H1 (cell line): ENCODE measurements around the gene CAPN10. TPM values are rescaled to one million over a fixed set of nuclear protein-coding genes. Genes with fewer than 3 reads are reported as not detected.

Source experiments
- CTCF ChIA-PET: fragments of 300-600 bp; sonication (Branson Sonifier 250); formaldehyde crosslinking; loops from one replicate; lab custom pipeline; 2021; ENCODE audit not compliant: partially characterized antibody; lab: Charles Lee
- POLR2A ChIA-PET: fragments of 300-600 bp; sonication (Branson Sonifier 250); formaldehyde crosslinking; loops from one replicate; lab custom pipeline; 2021; ENCODE audit warnings: inconsistent platforms; ENCODE audit not compliant: partially characterized antibody; lab: Charles Lee
- DNase-seq, 2 experiments: peaks; one replicate each; pipeline versions ENCODE4 v3.0.0 to v3.0.0-alpha.2; 2010 to 2022; ENCODE audit warnings: low spot score in 2 of 2, low read depth in 1 of 2, mixed read lengths in 1 of 2
- FAIRE-seq: peaks from 2 replicates; lab custom pipeline; 2011; peaks lifted over from hg19 to GRCh38; lab: Jason Lieb, UNC
- H2AFZ ChIP-seq: 2 replicates; pipeline ENCODE4 v1.8.1; 2012; ENCODE audit warnings: low read length, inconsistent platforms
- H2AK5ac ChIP-seq: 2 replicates; pipeline ENCODE4 v1.6.1; 2013; ENCODE audit warnings: low read depth, low read length
- H2BK120ac ChIP-seq: replicated peaks from 2 replicates; pipeline ENCODE3; 2013; ENCODE audit warnings: low read depth, low read length, inconsistent platforms
- H2BK12ac ChIP-seq: 2 replicates; pipeline ENCODE4 v1.6.1; 2013; ENCODE audit warnings: low read depth, low read length
- H2BK15ac ChIP-seq: 2 replicates; pipeline ENCODE4 v1.6.1; 2013; ENCODE audit warnings: low read length
- H2BK20ac ChIP-seq: 2 replicates; pipeline ENCODE4 v1.6.1; 2013; ENCODE audit warnings: low read length
- H2BK5ac ChIP-seq: 2 replicates; pipeline ENCODE4 v1.6.1; 2013; ENCODE audit warnings: low read depth, low read length
- H3K14ac ChIP-seq: 2 replicates; pipeline ENCODE4 v1.6.1; 2013; ENCODE audit warnings: inconsistent platforms; ENCODE audit not compliant: insufficient read length
- H3K18ac ChIP-seq: 2 replicates; pipeline ENCODE4 v1.6.1; 2013; ENCODE audit warnings: low read length; ENCODE audit errors: extremely low read depth
- H3K23ac ChIP-seq: 2 replicates; pipeline ENCODE4 v1.6.1; 2013; ENCODE audit warnings: inconsistent platforms; ENCODE audit not compliant: insufficient read length
- H3K23me2 ChIP-seq: 2 replicates; pipeline ENCODE4 v1.6.1; 2013; ENCODE audit warnings: low read depth, low read length
- H3K27ac ChIP-seq: 2 replicates; pipeline ENCODE4 v1.6.1; 2011; ENCODE audit warnings: low read depth, low read length, inconsistent platforms
- H3K27me3 ChIP-seq, 4 experiments: replicated peaks in 1 of 4; 1 replicate in 1 of 4; 2 replicates in 3 of 4; pipeline versions ENCODE4 v1.6.1 to v1.8.1; 2011 to 2013; ENCODE audit warnings: low read length in 3 of 4, mild to moderate bottlenecking in 3 of 4, inconsistent platforms in 2 of 4, mixed read lengths in 2 of 4, moderate library complexity in 1 of 4; ENCODE audit not compliant: control insufficient read depth in 3 of 4, insufficient read depth in 3 of 4; ENCODE audit errors: extremely low read depth in 1 of 4
- H3K36me3 ChIP-seq, 4 experiments: 2 replicates each; pipeline versions ENCODE4 v1.6.1 to v1.8.1; 2011 to 2013; ENCODE audit warnings: mild to moderate bottlenecking in 4 of 4, low read length in 3 of 4, moderate library complexity in 2 of 4, control low read depth in 1 of 4, inconsistent platforms in 1 of 4; ENCODE audit not compliant: insufficient read depth in 4 of 4, control insufficient read depth in 2 of 4
- H3K4ac ChIP-seq: replicated peaks from 2 replicates; pipeline ENCODE3; 2013; ENCODE audit warnings: low read length, low read depth, mixed read lengths, inconsistent platforms; ENCODE audit not compliant: insufficient read length
- H3K4me1 ChIP-seq, 4 experiments: replicated peaks in 1 of 4; 1 replicate in 1 of 4; 2 replicates in 3 of 4; pipeline versions ENCODE4 v1.6.1 to v1.8.1; 2011 to 2013; ENCODE audit warnings: low read length in 3 of 4, inconsistent platforms in 2 of 4, mixed read lengths in 1 of 4; ENCODE audit not compliant: insufficient read depth in 4 of 4, control insufficient read depth in 3 of 4
- H3K4me2 ChIP-seq, 2 experiments: 2 replicates each; pipeline versions ENCODE4 v1.6.1 to v1.8.1; 2011 to 2013; ENCODE audit warnings: low read depth in 2 of 2, low read length in 2 of 2, control low read depth in 1 of 2, inconsistent platforms in 1 of 2, mild to moderate bottlenecking in 1 of 2; ENCODE audit not compliant: insufficient read depth in 1 of 2
- H3K4me3 ChIP-seq, 4 experiments: fragments of 200-600, 300-600 bp in 1 of 4; sonication (generic), shearing (Covaris generic), sonication (Bioruptor Twin) in 1 of 4; 2 replicates each; pipeline versions ENCODE4 v1.5.1 to v1.8.1; 2011 to 2016; ENCODE audit warnings: low read length in 4 of 4, low read depth in 3 of 4, control low read depth in 2 of 4, inconsistent platforms in 2 of 4, mild to moderate bottlenecking in 2 of 4, mixed read lengths in 1 of 4, moderate library complexity in 1 of 4; ENCODE audit not compliant: insufficient read depth in 2 of 4; ENCODE audit errors: extremely low read depth in 1 of 4
- H3K56ac ChIP-seq: replicated peaks from 2 replicates; pipeline ENCODE3; 2013; ENCODE audit warnings: low read depth, mild to moderate bottlenecking, mixed read lengths, low read length, inconsistent platforms; ENCODE audit not compliant: insufficient read length
- H3K79me1 ChIP-seq: 2 replicates; pipeline ENCODE4 v1.6.1; 2013; ENCODE audit warnings: low read depth, low read length, control low read depth
- H3K79me2 ChIP-seq, 2 experiments: 2 replicates each; pipeline versions ENCODE4 v1.6.1 to v1.8.1; 2012 to 2013; ENCODE audit warnings: low read length in 2 of 2, mild to moderate bottlenecking in 2 of 2, inconsistent platforms in 1 of 2; ENCODE audit not compliant: insufficient read depth in 2 of 2, control insufficient read depth in 1 of 2
- H3K9ac ChIP-seq, 4 experiments: replicated peaks in 1 of 4; 1 replicate in 1 of 4; 2 replicates in 3 of 4; pipeline versions ENCODE4 v1.6.1 to v1.8.1; 2011 to 2013; ENCODE audit warnings: low read depth in 3 of 4, low read length in 3 of 4, control low read depth in 2 of 4, mild to moderate bottlenecking in 2 of 4, moderate library complexity in 2 of 4, inconsistent platforms in 1 of 4; ENCODE audit errors: extremely low read depth in 1 of 4
- H3K9me3 ChIP-seq, 2 experiments: 2 replicates each; pipeline versions ENCODE4 v1.6.1 to v1.8.1; 2012 to 2013; ENCODE audit warnings: mild to moderate bottlenecking in 2 of 2, moderate library complexity in 2 of 2, control low read depth in 1 of 2, inconsistent platforms in 1 of 2, low read depth in 1 of 2, low read length in 1 of 2, mixed read lengths in 1 of 2; ENCODE audit not compliant: insufficient read depth in 2 of 2
- H4K20me1 ChIP-seq, 2 experiments: replicated peaks in 1 of 2; 2 replicates each; pipeline versions ENCODE3 to v1.8.1; 2011 to 2013; ENCODE audit warnings: inconsistent platforms in 2 of 2, low read length in 2 of 2, mild to moderate bottlenecking in 1 of 2; ENCODE audit not compliant: insufficient read depth in 2 of 2, control insufficient read depth in 1 of 2
- H4K5ac ChIP-seq: 2 replicates; pipeline ENCODE4 v1.6.1; 2013; ENCODE audit warnings: low read length, low read depth, mixed read lengths, inconsistent platforms; ENCODE audit not compliant: insufficient read length
- H4K8ac ChIP-seq: 2 replicates; pipeline ENCODE4 v1.8.0; 2013; ENCODE audit warnings: mild to moderate bottlenecking, moderate library complexity, low read length, inconsistent platforms; ENCODE audit not compliant: insufficient read depth; ENCODE audit errors: extremely low read depth
- H4K91ac ChIP-seq: replicated peaks from 2 replicates; pipeline ENCODE3; 2013; ENCODE audit warnings: low read length, mixed read lengths, inconsistent platforms; ENCODE audit not compliant: insufficient read length
- ASH2L ChIP-seq: fragments of 200-600, 300-600 bp; sonication (generic); IDR thresholded peaks from one replicate; pipeline ENCODE4 v1.7.1; 2017; ENCODE audit warnings: low read length
- BACH1 ChIP-seq: IDR thresholded peaks from 2 replicates; pipeline ENCODE4 v1.6.1; 2012; ENCODE audit warnings: low read length, improper control_type of control experiment
- CBX5 ChIP-seq: fragments of 300-800, 300-1000 bp; sonication (generic); IDR thresholded peaks from 2 replicates; pipeline ENCODE4 v1.7.1; 2016; ENCODE audit warnings: antibody characterized with exemption, low read length, low read depth
- JUND ChIP-seq: IDR thresholded peaks from 2 replicates; pipeline ENCODE4 v1.6.1; 2011; ENCODE audit warnings: mild to moderate bottlenecking, improper control_type of control experiment, low read length
- MAX ChIP-seq: IDR thresholded peaks from 2 replicates; pipeline ENCODE4 v1.6.1; 2012; ENCODE audit warnings: inconsistent platforms
- RNF2 ChIP-seq: fragments of 200-900, 300-1000 bp; sonication (generic); IDR thresholded peaks from 2 replicates; pipeline ENCODE4 v1.7.1; 2016; ENCODE audit warnings: borderline replicate concordance, low read depth, mild to moderate bottlenecking, antibody characterized with exemption, low read length; ENCODE audit not compliant: poor library complexity, severe bottlenecking; ENCODE audit errors: missing control alignments
- RXRA ChIP-seq: IDR thresholded peaks from 2 replicates; pipeline ENCODE4 v1.6.1; 2011; ENCODE audit warnings: low read depth, mild to moderate bottlenecking, low read length, moderate library complexity; ENCODE audit not compliant: insufficient read depth
- SIN3A ChIP-seq, 2 experiments: IDR thresholded peaks in 1 of 2; conservative IDR thresholded peaks in 1 of 2; 2 replicates each; pipeline ENCODE4 v1.6.1; 2011 to 2012; ENCODE audit warnings: low read length in 2 of 2, improper control_type of control experiment in 1 of 2, low read depth in 1 of 2, mild to moderate bottlenecking in 1 of 2
- SP1 ChIP-seq: IDR thresholded peaks from 2 replicates; pipeline ENCODE4 v1.6.1; 2011; ENCODE audit warnings: low read depth, low read length
- SP4 ChIP-seq: IDR thresholded peaks from 2 replicates; pipeline ENCODE4 v1.6.1; 2012; ENCODE audit warnings: low read length, inconsistent platforms
- TAF1 ChIP-seq: IDR thresholded peaks from 2 replicates; pipeline ENCODE4 v1.6.1; 2011; ENCODE audit warnings: mild to moderate bottlenecking, low read depth, low read length
- TBP ChIP-seq: IDR thresholded peaks from 2 replicates; pipeline ENCODE4 v1.6.1; 2011; ENCODE audit warnings: low read depth, low read length, improper control_type of control experiment
- WGBS, 2 experiments: shearing (Covaris generic) in 1 of 2; methylation state at CpG; one replicate each; pipeline versions ENCODE4 v1.1.6 to v1.1.7; 2013 to 2015; ENCODE audit warnings: low lambda C conversion rate in 2 of 2, mixed read lengths in 2 of 2, inconsistent platforms in 1 of 2, low coverage in 1 of 2, missing lambda C conversion rate in 1 of 2; ENCODE audit not compliant: insufficient replicate concordance in 2 of 2, insufficient coverage in 1 of 2, insufficient read length in 1 of 2; ENCODE audit errors: extremely low coverage in 1 of 2, missing lambda C conversion rate in 1 of 2; 5-methylcytosine and 5-hydroxymethylcytosine counted together
- polyA plus RNA-seq, 7 experiments: library from polyadenylated mRNA; depleted of rRNA in 3 of 7; stranded (reverse) in 5 of 7; unstranded in 2 of 7; fragments of >200 nt in 5 of 7; fragments of 200-250 nt in 2 of 7; gene quantifications; 1 replicate in 5 of 7; 2 replicates in 1 of 7; 4 replicates in 1 of 7; pipeline versions ENCODE4 v1.2.1 to v1.2.3, GENCODE V29; 2011 to 2013; ENCODE audit warnings: missing spikeins in 2 of 7, mixed read lengths in 2 of 7
- total RNA-seq: library from RNA; stranded (reverse); fragmentation: NEBNext Ultra II Directional; extraction: Animal tissue kit (Norgen Biotek cat#: 25700); gene quantifications from 2 replicates; pipeline ENCODE4 v1.2.1, GENCODE V29; 2021
- TF ChIP-seq, protein P1 (sequence below): IDR thresholded peaks from 2 replicates; pipeline ENCODE4 v1.6.1; 2011; ENCODE audit warnings: low read length, improper control_type of control experiment

CAPN10 gene
- total and polyA plus RNA-seq, 2 of the 8 experiments (the other 6 are each of a cell fraction or from before 2014, with no cell fraction given), result 30.7 to 39.8 TPM

DNA sequence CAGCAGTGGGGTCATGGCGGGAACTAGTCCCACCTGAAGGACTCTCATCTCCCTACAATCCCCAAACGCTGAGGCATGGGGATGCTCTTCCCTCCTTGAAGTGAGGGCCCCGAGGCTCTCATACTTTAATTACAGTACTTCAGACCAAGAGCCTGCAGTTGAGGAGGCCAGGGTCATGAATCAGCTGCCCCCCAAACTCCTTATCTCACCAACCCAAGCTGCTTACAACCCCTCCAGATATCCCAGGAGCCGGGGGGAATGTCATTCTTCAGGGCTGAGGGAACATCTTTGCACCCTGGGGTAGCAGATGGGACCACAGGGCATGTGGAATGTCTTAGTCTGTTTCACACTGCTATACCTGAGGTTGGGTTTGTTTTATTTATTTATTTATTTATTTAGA lies 2.8 kb upstream of the CAPN10 start:
- WGBS, 2 experiments, result 80% methylated on average over 4 of the region's 4 CpGs; no CpG with 5 or more reads in 1 of the 2 experiments

More for the DNA sequence above, 2.8 kb upstream of the CAPN10 start:
- Histone ChIP-seq H3K36me3 (no peaks in the 10 kb centered on the region), H4K91ac (no peak overlapping the region), H3K79me2 (peaks cover 4 to 38% of the 10 kb centered on the region in 2 experiments; a peak in 3 of 4 replicates), H2BK12ac (no peak overlapping the region), H2BK20ac (no peak overlapping the region), H2AK5ac (no peak overlapping the region), H2AFZ (no peak overlapping the region), H4K5ac (no peak overlapping the region), H3K18ac (no peak overlapping the region), H4K20me1 (peaks cover 10 to 34% of the 10 kb centered on the region in 2 experiments), H3K14ac (no peak overlapping the region), H3K56ac (no peak overlapping the region), H2BK5ac (no peak overlapping the region), H3K4me2 (no peak overlapping the region), H2BK15ac (no peak overlapping the region), H3K23ac (no peak overlapping the region), H2BK120ac (no peak overlapping the region), H3K9me3 (no peaks in the 10 kb centered on the region), H3K79me1 (peaks cover 15% of the 10 kb centered on the region), H3K27ac (no peak overlapping the region), H3K4me1 (peaks cover 0 to 23% (median 11%) of the 10 kb centered on the region in 4 experiments; a peak in 6 of 7 replicates), H3K23me2 (peaks cover 12% of the 10 kb centered on the region; the same call in 1 of the 2 replicates), H3K27me3 (no peaks in the 10 kb centered on the region), H3K4ac (no peak overlapping the region), H3K9ac (no peak overlapping the region), H4K8ac (no peak overlapping the region), H3K4me3 (no peak overlapping the region)
- FAIRE-seq, result no peak
- TF ChIP-seq ASH2L, result no peak
- TF ChIP-seq SIN3A (conservative IDR thresholded peaks at IDR 0.05 in 1 of 2, IDR thresholded peaks at IDR 0.05 in 1 of 2; ENCODE audit: low read depth in 1 of 2, low read length in 2 of 2), result no peak
- no peak for TF ChIP-seq SP4
- no peak for TF ChIP-seq CBX5
- TF ChIP-seq TAF1, result no peak
- TF ChIP-seq, protein P1, sequence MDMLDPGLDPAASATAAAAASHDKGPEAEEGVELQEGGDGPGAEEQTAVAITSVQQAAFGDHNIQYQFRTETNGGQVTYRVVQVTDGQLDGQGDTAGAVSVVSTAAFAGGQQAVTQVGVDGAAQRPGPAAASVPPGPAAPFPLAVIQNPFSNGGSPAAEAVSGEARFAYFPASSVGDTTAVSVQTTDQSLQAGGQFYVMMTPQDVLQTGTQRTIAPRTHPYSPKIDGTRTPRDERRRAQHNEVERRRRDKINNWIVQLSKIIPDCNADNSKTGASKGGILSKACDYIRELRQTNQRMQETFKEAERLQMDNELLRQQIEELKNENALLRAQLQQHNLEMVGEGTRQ, result no peak
- TF ChIP-seq BACH1, result no peak
- no peak for TF ChIP-seq JUND
- no peak for TF ChIP-seq TBP
- no peak for TF ChIP-seq SP1
- no peak for TF ChIP-seq RXRA
- no peak for TF ChIP-seq RNF2
- no peak for TF ChIP-seq MAX
- DNase-seq, result no peak
- CTCF ChIA-PET, result interaction anchor here (1.0 to 4.8 kb wide), 2 partner anchors 9 to 18 kb away, joined by 3 to 37 read pairs; no protein-coding TSS in a partner anchor
- POLR2A ChIA-PET, result interaction anchor here (1.2 kb wide), 1 partner anchor 11 kb away, joined by 4 read pairs; no protein-coding TSS in a partner anchor
